OCI-LY1 (cell line): Measurements from ENCODE around the gene SS18L1.

Source experiments
- EZH2 ChIP-seq: fragments of 200-600 bp; sonication (generic), shearing (Covaris generic); IDR thresholded peaks from 2 replicates; pipeline ENCODE4 v1.8.0; 2017; ENCODE audit warnings: borderline replicate concordance, mixed run types, mild to moderate bottlenecking, antibody characterized with exemption, low read length, moderate library complexity, mixed read lengths
- TF ChIP-seq, protein P1 (sequence below): fragments of 200-600 bp; sonication (generic), shearing (Covaris generic); IDR thresholded peaks from 2 replicates; pipeline ENCODE4 v1.5.1; 2017; ENCODE audit warnings: mild to moderate bottlenecking, antibody characterized with exemption, low read length, moderate library complexity, mixed read lengths

DNA sequence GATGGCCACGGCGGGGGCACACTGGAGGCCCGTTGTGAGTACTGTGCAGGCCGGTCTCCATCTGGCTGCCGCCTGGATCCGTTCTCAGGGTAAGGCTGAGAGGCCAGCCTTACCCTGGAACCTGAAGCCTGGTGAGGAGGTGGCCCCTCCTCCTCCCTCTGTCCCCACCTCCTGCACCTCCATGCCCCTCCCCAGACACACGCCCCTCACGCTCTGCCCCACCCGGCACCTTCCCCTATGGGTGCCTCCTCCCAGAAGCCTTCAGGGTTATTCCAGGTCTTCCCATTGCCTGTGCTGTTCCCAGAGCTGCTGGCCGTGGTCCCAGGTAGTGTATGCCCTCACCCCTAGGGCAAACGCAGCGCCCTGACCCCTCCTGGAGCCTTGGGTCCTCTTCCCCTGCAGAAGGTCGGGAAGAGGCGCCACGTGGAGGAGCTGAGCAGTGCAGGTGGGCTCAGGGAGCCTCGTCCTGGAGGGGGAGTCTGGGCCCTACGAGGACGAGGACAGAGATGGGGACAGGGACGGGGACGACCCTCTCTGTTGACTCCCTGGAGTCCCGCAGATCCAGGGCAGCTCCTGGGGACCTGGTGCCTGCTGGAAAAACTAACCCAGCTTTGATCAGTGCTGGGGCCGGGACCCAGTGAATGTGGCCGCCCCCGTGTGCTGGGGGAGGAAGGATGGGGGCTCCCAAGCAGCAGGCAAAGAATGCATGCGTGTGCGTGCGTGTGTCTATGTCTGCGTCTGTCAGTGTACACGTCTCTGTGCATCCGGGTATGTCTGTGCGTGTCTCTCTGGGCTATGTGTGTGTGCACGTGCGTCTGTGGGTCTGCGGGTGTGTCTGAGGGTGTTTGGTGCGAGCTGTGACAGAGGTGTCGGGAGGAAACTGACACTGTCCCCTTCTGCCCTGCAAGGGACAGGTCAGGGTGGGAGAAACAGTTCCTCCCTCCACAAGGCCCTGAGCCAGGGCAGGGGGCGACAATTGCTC is 84.7 kb downstream of the SS18L1 start:
- TF ChIP-seq, protein P1, sequence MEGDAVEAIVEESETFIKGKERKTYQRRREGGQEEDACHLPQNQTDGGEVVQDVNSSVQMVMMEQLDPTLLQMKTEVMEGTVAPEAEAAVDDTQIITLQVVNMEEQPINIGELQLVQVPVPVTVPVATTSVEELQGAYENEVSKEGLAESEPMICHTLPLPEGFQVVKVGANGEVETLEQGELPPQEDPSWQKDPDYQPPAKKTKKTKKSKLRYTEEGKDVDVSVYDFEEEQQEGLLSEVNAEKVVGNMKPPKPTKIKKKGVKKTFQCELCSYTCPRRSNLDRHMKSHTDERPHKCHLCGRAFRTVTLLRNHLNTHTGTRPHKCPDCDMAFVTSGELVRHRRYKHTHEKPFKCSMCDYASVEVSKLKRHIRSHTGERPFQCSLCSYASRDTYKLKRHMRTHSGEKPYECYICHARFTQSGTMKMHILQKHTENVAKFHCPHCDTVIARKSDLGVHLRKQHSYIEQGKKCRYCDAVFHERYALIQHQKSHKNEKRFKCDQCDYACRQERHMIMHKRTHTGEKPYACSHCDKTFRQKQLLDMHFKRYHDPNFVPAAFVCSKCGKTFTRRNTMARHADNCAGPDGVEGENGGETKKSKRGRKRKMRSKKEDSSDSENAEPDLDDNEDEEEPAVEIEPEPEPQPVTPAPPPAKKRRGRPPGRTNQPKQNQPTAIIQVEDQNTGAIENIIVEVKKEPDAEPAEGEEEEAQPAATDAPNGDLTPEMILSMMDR, result no peak
- no peak for TF ChIP-seq EZH2
